ENCODE measurements around the gene TBC1D19. TPM values are rescaled to one million over a fixed set of nuclear protein-coding genes. Genes with fewer than 3 reads are reported as not detected.

TBC1D19 gene
- total RNA-seq, 4 donors from 2014 or later, result 9.8 to 17.0 (median 14.4) TPM

GRCh38 chr4:26804451-26804850 is 220.6 kb downstream of the TBC1D19 start:
- TF ChIP-seq, protein P1, sequence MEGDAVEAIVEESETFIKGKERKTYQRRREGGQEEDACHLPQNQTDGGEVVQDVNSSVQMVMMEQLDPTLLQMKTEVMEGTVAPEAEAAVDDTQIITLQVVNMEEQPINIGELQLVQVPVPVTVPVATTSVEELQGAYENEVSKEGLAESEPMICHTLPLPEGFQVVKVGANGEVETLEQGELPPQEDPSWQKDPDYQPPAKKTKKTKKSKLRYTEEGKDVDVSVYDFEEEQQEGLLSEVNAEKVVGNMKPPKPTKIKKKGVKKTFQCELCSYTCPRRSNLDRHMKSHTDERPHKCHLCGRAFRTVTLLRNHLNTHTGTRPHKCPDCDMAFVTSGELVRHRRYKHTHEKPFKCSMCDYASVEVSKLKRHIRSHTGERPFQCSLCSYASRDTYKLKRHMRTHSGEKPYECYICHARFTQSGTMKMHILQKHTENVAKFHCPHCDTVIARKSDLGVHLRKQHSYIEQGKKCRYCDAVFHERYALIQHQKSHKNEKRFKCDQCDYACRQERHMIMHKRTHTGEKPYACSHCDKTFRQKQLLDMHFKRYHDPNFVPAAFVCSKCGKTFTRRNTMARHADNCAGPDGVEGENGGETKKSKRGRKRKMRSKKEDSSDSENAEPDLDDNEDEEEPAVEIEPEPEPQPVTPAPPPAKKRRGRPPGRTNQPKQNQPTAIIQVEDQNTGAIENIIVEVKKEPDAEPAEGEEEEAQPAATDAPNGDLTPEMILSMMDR (IDR thresholded peaks at IDR 0.05; ENCODE audit: low read depth), result no peak

DNA sequence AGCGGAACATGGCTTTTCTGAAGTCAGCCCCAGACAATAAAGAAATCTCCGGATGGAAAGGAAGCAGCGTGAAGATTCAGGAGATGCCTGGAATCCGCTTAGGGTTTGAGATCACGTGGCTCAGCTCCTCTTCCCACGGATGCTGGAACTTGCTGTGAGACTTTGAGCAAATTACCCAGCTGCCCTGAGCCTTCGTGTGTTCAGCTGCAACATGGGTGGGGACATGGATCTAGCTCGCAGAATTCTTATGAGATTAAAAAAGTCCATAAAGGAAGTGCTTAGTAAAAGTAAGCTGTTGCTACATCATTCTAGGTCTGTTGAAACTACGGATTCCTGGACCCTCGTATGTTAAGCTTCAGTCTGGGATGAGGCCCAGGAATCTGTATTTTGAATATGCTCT is 221.0 kb downstream of the TBC1D19 start:
- TF ChIP-seq, protein P1 (IDR thresholded peaks at IDR 0.05; ENCODE audit: low read depth), result no peak

Small RNA genes within 50 kb of the gene (small RNA-seq; reads per million reads assigned to genes)
- not detected for gene RF00284

Other genes starting within 250 kb of the TBC1D19 start
- gene CCKAR, start 93.6 kb upstream of the TBC1D19 start, total RNA-seq, result not detected